CD4-positive, alpha-beta T cell treated with Interleukin-6 for 4 hours (primary cell): ENCODE data around the gene BCR.
"Not testable (repeated sequence)": the region's sequence is repeated elsewhere in the genome, so short reads cannot be mapped to it uniquely, and the experiment has no call there.

Experiments used
- DNase-seq: peaks from one replicate; pipeline ENCODE4 v3.0.0-alpha.2; 2020; ENCODE audit warnings: mixed read lengths

Gene BCR

GRCh38 chr22:23341942-23342695 lies 161.8 kb downstream of the BCR start:
- not testable (repeated sequence) for DNase-seq

DNA sequence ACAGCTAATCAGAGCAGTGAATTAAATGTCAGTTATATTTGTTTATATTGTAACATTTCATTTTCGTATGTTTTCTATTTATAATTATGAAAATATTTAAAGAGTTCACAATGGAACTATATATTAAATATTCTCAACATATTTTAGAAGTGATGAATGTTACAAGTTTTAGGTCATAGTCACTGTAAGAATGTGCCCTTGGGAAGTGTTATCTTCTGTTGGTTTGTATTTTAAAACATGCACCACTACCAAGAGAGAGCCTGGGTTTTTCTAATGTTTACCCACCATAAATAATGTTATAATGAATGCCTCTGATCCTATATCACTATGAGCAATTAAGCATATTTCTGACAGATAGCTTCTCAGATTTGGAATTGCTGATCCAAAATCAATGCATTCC lies 171.0 kb downstream of the BCR start:
- no peak for DNase-seq

- no peak for DNase-seq
Observed at GRCh38 chr22:23353004-23353403, 172.7 kb downstream of the BCR start.

DNA sequence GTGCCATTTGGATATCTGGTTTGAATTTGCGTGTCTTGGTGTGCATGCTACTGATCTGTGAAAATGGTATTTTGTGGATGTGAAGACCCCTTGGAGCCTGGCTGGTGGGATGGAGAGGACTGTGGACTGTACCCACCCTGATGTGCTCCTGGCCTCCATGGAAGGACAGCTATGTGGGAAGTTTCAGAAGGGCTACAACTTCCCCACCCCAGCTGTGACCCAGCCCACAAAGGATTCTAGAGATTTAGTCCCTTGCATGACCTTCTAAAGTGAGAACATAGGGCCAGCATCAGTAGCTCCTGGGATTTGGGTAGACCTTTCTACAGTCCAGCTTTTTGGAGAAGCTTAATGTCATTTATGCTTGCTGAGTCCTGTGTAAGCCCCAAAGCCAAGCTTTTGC lies 173.4 kb downstream of the BCR start:
- DNase-seq, result no peak

GRCh38 chr22:23356094-23356493 lies 175.8 kb downstream of the BCR start:
- DNase-seq, result no peak

- DNase-seq, result no peak
Observed at GRCh38 chr22:23357053-23357452, 176.7 kb downstream of the BCR start.

GRCh38 chr22:23359583-23360123 lies 179.3 kb downstream of the BCR start:
- no peak for DNase-seq

GRCh38 chr22:23361676-23362075 lies 181.4 kb downstream of the BCR start:
- no peak for DNase-seq

- no peak for DNase-seq
Observed at GRCh38 chr22:23363683-23364082, 183.4 kb downstream of the BCR start.

- DNase-seq, result no peak
Observed at GRCh38 chr22:23364389-23364788, 184.1 kb downstream of the BCR start.

GRCh38 chr22:23365524-23365923 lies 185.2 kb downstream of the BCR start:
- no peak for DNase-seq

GRCh38 chr22:23365961-23366360 lies 185.7 kb downstream of the BCR start:
- DNase-seq, result no peak

DNA sequence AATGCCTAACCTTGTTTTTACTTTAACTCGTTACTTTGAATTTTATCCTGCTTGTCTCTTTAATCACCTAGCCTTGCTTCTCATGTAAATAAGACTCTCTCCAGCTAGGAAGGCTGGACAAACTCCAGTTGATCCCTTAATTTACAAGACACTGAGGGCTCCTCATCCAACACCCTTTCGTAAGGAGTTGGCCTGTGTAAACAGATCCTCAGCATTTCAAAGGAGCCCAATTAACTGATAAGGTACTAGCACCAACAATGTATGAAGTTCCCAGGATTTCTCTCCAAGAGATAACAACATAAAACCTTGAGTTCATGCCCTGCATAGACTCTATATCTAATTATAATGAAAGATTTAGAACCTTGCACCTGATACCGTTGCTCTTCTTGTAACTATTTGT lies 186.9 kb downstream of the BCR start:
- not testable (repeated sequence) for DNase-seq
